GM23248 (cell line): Measurements from ENCODE around the gene FSTL3.

Experiments
- EZH2 ChIP-seq: fragments of 200-600 bp; sonication (generic); IDR thresholded peaks from 2 replicates; pipeline ENCODE4 v1.6.1; 2018; ENCODE audit warnings: antibody characterized with exemption, mild to moderate bottlenecking; ENCODE audit not compliant: insufficient read depth, poor library complexity, severe bottlenecking
- EZH2phosphoT487 ChIP-seq: fragments of 200-600 bp; sonication (generic); IDR thresholded peaks from 2 replicates; pipeline ENCODE4 v1.6.1; 2018; ENCODE audit warnings: antibody characterized with exemption, moderate library complexity, mild to moderate bottlenecking, low read depth; ENCODE audit not compliant: insufficient read depth

DNA sequence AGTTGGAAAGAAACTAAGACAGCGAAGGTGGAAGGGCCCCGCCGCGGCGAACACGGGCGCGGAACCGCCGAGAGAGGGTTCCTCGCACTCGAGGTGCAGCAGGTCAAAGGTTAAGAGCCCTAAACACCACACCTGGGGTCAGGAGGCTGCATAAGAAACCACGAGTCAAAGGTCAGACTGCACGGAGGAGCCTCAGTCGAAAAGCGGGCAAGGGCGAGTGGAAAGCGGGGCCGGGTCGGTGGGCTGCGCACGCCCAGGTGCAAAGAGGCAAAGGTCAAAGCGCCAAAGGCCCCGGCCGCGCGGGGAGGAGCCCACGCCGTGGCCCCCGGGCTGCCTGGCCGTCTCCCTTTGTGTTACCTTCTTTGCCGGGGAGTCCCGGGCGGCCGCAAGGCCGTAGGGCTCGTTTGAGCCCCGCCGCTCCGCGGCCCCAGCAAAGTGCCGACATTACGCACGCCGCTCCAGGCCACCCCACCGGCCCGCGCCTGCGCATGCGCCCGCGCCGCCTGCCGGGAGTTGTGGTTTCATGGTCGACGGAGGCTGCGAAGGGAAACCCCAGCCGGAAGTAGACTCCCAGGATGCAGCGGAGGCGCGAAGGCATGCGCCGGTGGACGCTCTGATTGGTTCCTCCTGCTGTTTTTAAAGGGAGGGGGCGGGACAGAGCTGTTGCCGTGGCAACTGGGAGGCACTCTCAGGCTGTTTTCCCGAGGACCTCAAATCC, 43.0 kb upstream of the FSTL3 start, which contains the start of gene POLRMT:
- TF ChIP-seq EZH2 (no peak), EZH2phosphoT487 (no peak)
